Uterus (tissue), 2 donors: ENCODE measurements around the gene THBS4.
"Not testable (repeated sequence)": the region's sequence is repeated elsewhere in the genome, so short reads cannot be mapped to it uniquely, and the experiment has no call there.

Experiments used
- POLR2A ChIP-seq, 2 donors: fragments of 450-650 bp; IDR thresholded peaks; one replicate each; pipeline ENCODE4 v1.6.1; 2016; ENCODE audit warnings: antibody characterized with exemption in 2 of 2, mild to moderate bottlenecking in 1 of 2, moderate library complexity in 1 of 2
- TF ChIP-seq, protein P1 (sequence below), 4 experiments: fragments of 200-600 bp in 2 of 4; fragments of 450-650 bp in 2 of 4; sonication (generic) in 2 of 4; IDR thresholded peaks; one replicate each; pipeline ENCODE4 v1.5.1; 2016 to 2019; ENCODE audit warnings: antibody characterized with exemption in 4 of 4, mild to moderate bottlenecking in 2 of 4, moderate library complexity in 1 of 4

DNA sequence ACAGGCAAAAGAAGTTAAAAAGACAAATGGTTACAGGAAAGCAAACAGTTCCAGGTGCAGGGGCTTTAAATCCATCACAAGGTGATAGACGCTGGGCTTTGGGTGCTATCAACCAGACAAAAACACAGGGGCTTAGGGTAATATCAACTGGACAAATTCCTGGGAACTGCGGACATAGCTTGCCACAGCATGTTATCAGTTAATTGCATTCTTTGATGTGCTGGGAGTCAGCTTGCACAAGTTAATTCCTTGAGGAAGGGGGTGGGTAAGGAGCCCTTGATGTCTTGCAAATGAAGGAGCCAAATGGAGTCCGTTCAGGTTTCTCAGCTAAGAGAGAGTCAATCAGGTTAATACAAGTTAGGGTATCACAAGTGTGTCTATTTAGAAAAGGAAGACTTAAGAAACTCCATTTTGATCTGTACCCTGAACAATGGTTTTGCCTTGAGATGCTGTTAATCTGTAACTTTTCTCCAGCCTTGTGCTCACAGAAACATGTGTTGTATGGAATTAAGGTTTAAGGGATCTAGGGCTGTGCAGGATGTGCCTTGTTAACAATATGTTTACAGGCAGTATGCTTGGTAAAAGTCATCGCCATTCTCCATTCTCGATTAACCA, 76.3 kb downstream of the THBS4 start:
- TF ChIP-seq, protein P1, sequence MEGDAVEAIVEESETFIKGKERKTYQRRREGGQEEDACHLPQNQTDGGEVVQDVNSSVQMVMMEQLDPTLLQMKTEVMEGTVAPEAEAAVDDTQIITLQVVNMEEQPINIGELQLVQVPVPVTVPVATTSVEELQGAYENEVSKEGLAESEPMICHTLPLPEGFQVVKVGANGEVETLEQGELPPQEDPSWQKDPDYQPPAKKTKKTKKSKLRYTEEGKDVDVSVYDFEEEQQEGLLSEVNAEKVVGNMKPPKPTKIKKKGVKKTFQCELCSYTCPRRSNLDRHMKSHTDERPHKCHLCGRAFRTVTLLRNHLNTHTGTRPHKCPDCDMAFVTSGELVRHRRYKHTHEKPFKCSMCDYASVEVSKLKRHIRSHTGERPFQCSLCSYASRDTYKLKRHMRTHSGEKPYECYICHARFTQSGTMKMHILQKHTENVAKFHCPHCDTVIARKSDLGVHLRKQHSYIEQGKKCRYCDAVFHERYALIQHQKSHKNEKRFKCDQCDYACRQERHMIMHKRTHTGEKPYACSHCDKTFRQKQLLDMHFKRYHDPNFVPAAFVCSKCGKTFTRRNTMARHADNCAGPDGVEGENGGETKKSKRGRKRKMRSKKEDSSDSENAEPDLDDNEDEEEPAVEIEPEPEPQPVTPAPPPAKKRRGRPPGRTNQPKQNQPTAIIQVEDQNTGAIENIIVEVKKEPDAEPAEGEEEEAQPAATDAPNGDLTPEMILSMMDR (IDR thresholded peaks at IDR 0.05): not testable (repeated sequence)
- TF ChIP-seq POLR2A (IDR thresholded peaks at IDR 0.05): not testable (repeated sequence)
